ENCODE data around the gene KLHL15. TPM values are rescaled to one million over a fixed set of nuclear protein-coding genes. Genes with fewer than 3 reads are reported as not detected.

KLHL15 gene
- 2.4 and 3.8 TPM in 2 replicates for polyA plus RNA-seq (2012; rRNA removed)
- 2.6 and 4.1 TPM in 2 replicates for polyA plus RNA-seq (2012; cell fraction: cytosol; rRNA removed)
- polyA plus RNA-seq (2012; cell fraction: nucleus; rRNA removed): 2.1 and 7.3 TPM in 2 replicates

- Histone ChIP-seq H3K9ac (peak within 1 kb of the TSS; percentile 93), H3K36me3 (replicated peaks in 1 of 2; ENCODE audit: control insufficient read depth in 1 of 2, insufficient read depth in 2 of 2, low read length in 1 of 2) (no peaks in the 10 kb centered on the region), H3K27me3 (ENCODE audit: insufficient read depth) (no peaks in the 10 kb centered on the region), H3K4me2 (peak within 1 kb of the TSS; percentile 73), H3K27ac (ENCODE audit: low read depth in 2 of 2, low read length in 1 of 2) (peak within 1 kb of the TSS; percentile 91 to 94), H3K4me3 (ENCODE audit: low read depth in 2 of 2, low read length in 1 of 2) (peak within 1 kb of the TSS; percentile 58 to 67), H3K9me3 (no peaks in the 10 kb centered on the region), H4K20me1 (ENCODE audit: insufficient read depth) (no peaks in the 10 kb centered on the region), H2AFZ (ENCODE audit: low read depth) (peak within 1 kb of the TSS; percentile 7; the same call in 1 of the 2 replicates), H3F3A (replicated peaks; ENCODE audit: insufficient read depth) (peaks cover 10% of the 10 kb centered on the region), H3K9me2 (no peaks in the 10 kb centered on the region), H3K4me1 (ENCODE audit: control insufficient read depth in 1 of 2, insufficient read depth in 2 of 2, low read depth in 1 of 2, low read length in 1 of 2) (no peaks in the 10 kb centered on the region), H3K79me2 (ENCODE audit: insufficient read depth) (peaks cover 28% of the 10 kb centered on the region)
- no peak for DNase-seq
- TF ChIP-seq MXI1 (IDR thresholded peaks at IDR 0.05; ENCODE audit: low read depth, low read length) (no peak), POLR2AphosphoS5 (IDR thresholded peaks at IDR 0.05; ENCODE audit: low read depth, low read length) (no peak), REST (IDR thresholded peaks at IDR 0.05; ENCODE audit: low read depth, low read length) (no peak), JUND (IDR thresholded peaks at IDR 0.05) (no peak), USF2 (IDR thresholded peaks at IDR 0.05; ENCODE audit: borderline replicate concordance, low read depth, low read length) (no peak), TAF1 (IDR thresholded peaks at IDR 0.05; ENCODE audit: borderline replicate concordance, low read depth, low read length) (no peak), FOSL2 (IDR thresholded peaks at IDR 0.05; ENCODE audit: borderline replicate concordance, low read depth) (no peak), USF1 (IDR thresholded peaks at IDR 0.05; ENCODE audit: borderline replicate concordance, low read depth) (no peak), MEF2A (IDR thresholded peaks at IDR 0.05; ENCODE audit: borderline replicate concordance, low read depth) (no peak), RCOR1 (IDR thresholded peaks at IDR 0.05; ENCODE audit: low read length) (no peak)
- ChIA-PET POLR2A (interaction anchor here (2.3 kb wide), 1 partner anchor 27 kb away, joined by 25 read pairs; the partner anchor contains the start of gene EIF2S3), CTCF (interaction anchor here (3.7 kb wide), 1 partner anchor 28 kb away, joined by 18 read pairs; the partner anchor contains the start of gene EIF2S3)
- 47% methylated on average over 7 of the region's 7 CpGs for WGBS (ENCODE audit: low lambda C conversion rate)
Observed at GRCh38 chrX:24027086-24027485, at the start of gene KLHL15. KLHL15 (minus strand) TSS chrX:24027186; CDS start chrX:24006693, 20,493 bp downstream.

GRCh38 chrX:24069877-24070276 is 42.9 kb upstream of the KLHL15 start:
- no peaks in the 10 kb centered on the region for H3K9me3 ChIP-seq
- no peak overlapping the region for H3K4me3 ChIP-seq (ENCODE audit: low read depth in 2 of 2, low read length in 1 of 2)
- no peak overlapping the region for H3K4me2 ChIP-seq
- H3K9ac ChIP-seq: no peak overlapping the region
- no peak for DNase-seq
- H3F3A ChIP-seq (replicated peaks; ENCODE audit: insufficient read depth): peaks cover 40% of the 10 kb centered on the region
- peaks cover 39% of the 10 kb centered on the region for H3K79me2 ChIP-seq (ENCODE audit: insufficient read depth)
- ChIA-PET POLR2A (interaction anchor here (0.7 kb wide), 1 partner anchor 12 kb away, joined by 5 read pairs; no protein-coding TSS in a partner anchor), CTCF (interaction anchor here (0.9 to 1.2 kb wide), 3 partner anchors 16 to 173 kb away, joined by 3 read pairs; partner anchors contain the start of gene ZFX)
- H3K27ac ChIP-seq (ENCODE audit: low read depth in 2 of 2, low read length in 1 of 2): no peak overlapping the region
- H2AFZ ChIP-seq (ENCODE audit: low read depth): no peak overlapping the region
- WGBS (ENCODE audit: low lambda C conversion rate): 89% methylated on average over 8 of the region's 9 CpGs
- H3K27me3 ChIP-seq (ENCODE audit: insufficient read depth): no peaks in the 10 kb centered on the region
- H4K20me1 ChIP-seq (ENCODE audit: insufficient read depth): 0 out of 2 replicates have a peak, but pooled peaks cover 11% of the 10 kb centered on the region
- H3K4me1 ChIP-seq (ENCODE audit: control insufficient read depth in 1 of 2, insufficient read depth in 2 of 2, low read depth in 1 of 2, low read length in 1 of 2): no peaks in the 10 kb centered on the region
- peaks cover 41 to 93% of the 10 kb centered on the region in 2 experiments for H3K36me3 ChIP-seq (replicated peaks in 1 of 2; ENCODE audit: control insufficient read depth in 1 of 2, insufficient read depth in 2 of 2, low read length in 1 of 2)
- no peak for TF ChIP-seq ZBTB33 (IDR thresholded peaks at IDR 0.05; ENCODE audit: borderline replicate concordance, low read depth)
- no peaks in the 10 kb centered on the region for H3K9me2 ChIP-seq
